ENCODE measurements around the gene CHRNA7.

CHRNA7 gene

GRCh38 chr15:32119286-32119685, 89.0 kb downstream of the CHRNA7 start:
- no peak overlapping the region for H2AFZ ChIP-seq (ENCODE audit: low read depth, low read length)
- ATAC-seq (ENCODE audit: insufficient read depth, low read depth) = no peak

GRCh38 chr15:32119694-32120330, 89.5 kb downstream of the CHRNA7 start:
- TF ChIP-seq CTCF (IDR thresholded peaks at IDR 0.05; ENCODE audit: borderline replicate concordance, extremely low read depth, low read length, poor library complexity, severe bottlenecking) (no peak), EZH2 (IDR thresholded peaks at IDR 0.05; ENCODE audit: borderline replicate concordance, low read depth, low read length, severe bottlenecking) (no peak)
- no peak overlapping the region for H3K4me3 ChIP-seq (ENCODE audit: low read depth in 1 of 2, low read length in 2 of 2)
- H3K36me3 ChIP-seq (ENCODE audit: insufficient read depth, low read length) = no peaks in the 10 kb centered on the region
- H3K4me1 ChIP-seq (ENCODE audit: insufficient read depth, low read length) = no peaks in the 10 kb centered on the region
- no peak overlapping the region for H3K27ac ChIP-seq (ENCODE audit: low read length)
- no peak overlapping the region for H3K4me2 ChIP-seq (ENCODE audit: insufficient read depth, low read length)
- H3K9me3 ChIP-seq (ENCODE audit: insufficient read depth, low read length, severe bottlenecking) = no peaks in the 10 kb centered on the region
- DNase-seq = no peak
- no peak for ATAC-seq (ENCODE audit: insufficient read depth, low read depth)
- H3K79me2 ChIP-seq (ENCODE audit: insufficient read depth, low read length) = no peaks in the 10 kb centered on the region
- H3K9ac ChIP-seq (ENCODE audit: low read depth, low read length) = no peak overlapping the region
- no peaks in the 10 kb centered on the region; the same call in 1 of the 2 replicates for H4K20me1 ChIP-seq (ENCODE audit: insufficient read depth, low read length)
- H2AFZ ChIP-seq (ENCODE audit: low read depth, low read length) = no peak overlapping the region
- H3K27me3 ChIP-seq (ENCODE audit: insufficient read depth, low read length, poor library complexity) = peaks cover 6% of the 10 kb centered on the region

More at GRCh38 chr15:32119286-32119685, 89.0 kb downstream of the CHRNA7 start:
- Histone ChIP-seq H3K36me3 (ENCODE audit: insufficient read depth, low read length) (no peaks in the 10 kb centered on the region), H3K79me2 (ENCODE audit: insufficient read depth, low read length) (no peaks in the 10 kb centered on the region), H3K27me3 (ENCODE audit: insufficient read depth, low read length, poor library complexity) (peaks cover 6% of the 10 kb centered on the region), H3K4me3 (ENCODE audit: low read depth in 1 of 2, low read length in 2 of 2) (no peak overlapping the region), H3K27ac (ENCODE audit: low read length) (no peak overlapping the region), H3K4me1 (ENCODE audit: insufficient read depth, low read length) (no peaks in the 10 kb centered on the region), H3K4me2 (ENCODE audit: insufficient read depth, low read length) (no peak overlapping the region), H4K20me1 (ENCODE audit: insufficient read depth, low read length) (no peaks in the 10 kb centered on the region; the same call in 1 of the 2 replicates), H3K9ac (ENCODE audit: low read depth, low read length) (no peak overlapping the region), H3K9me3 (ENCODE audit: insufficient read depth, low read length, severe bottlenecking) (no peaks in the 10 kb centered on the region)
- no peak for TF ChIP-seq EZH2 (IDR thresholded peaks at IDR 0.05; ENCODE audit: borderline replicate concordance, low read depth, low read length, severe bottlenecking)
- no peak for TF ChIP-seq CTCF (IDR thresholded peaks at IDR 0.05; ENCODE audit: borderline replicate concordance, extremely low read depth, low read length, poor library complexity, severe bottlenecking)
- no peak for DNase-seq

GRCh38 chr15:32120577-32121383, 90.5 kb downstream of the CHRNA7 start:
- Histone ChIP-seq H3K79me2 (ENCODE audit: insufficient read depth, low read length) (no peaks in the 10 kb centered on the region), H3K4me2 (ENCODE audit: insufficient read depth, low read length) (no peak overlapping the region), H3K4me1 (ENCODE audit: insufficient read depth, low read length) (no peaks in the 10 kb centered on the region), H3K9me3 (ENCODE audit: insufficient read depth, low read length, severe bottlenecking) (no peaks in the 10 kb centered on the region), H3K36me3 (ENCODE audit: insufficient read depth, low read length) (no peaks in the 10 kb centered on the region), H3K4me3 (ENCODE audit: low read depth in 1 of 2, low read length in 2 of 2) (no peak overlapping the region), H3K9ac (ENCODE audit: low read depth, low read length) (no peak overlapping the region), H3K27me3 (ENCODE audit: insufficient read depth, low read length, poor library complexity) (peaks cover 9% of the 10 kb centered on the region), H2AFZ (ENCODE audit: low read depth, low read length) (no peak overlapping the region), H4K20me1 (ENCODE audit: insufficient read depth, low read length) (no peaks in the 10 kb centered on the region), H3K27ac (ENCODE audit: low read length) (no peak overlapping the region)
- TF ChIP-seq EZH2 (IDR thresholded peaks at IDR 0.05; ENCODE audit: borderline replicate concordance, low read depth, low read length, severe bottlenecking) (no peak), CTCF (IDR thresholded peaks at IDR 0.05; ENCODE audit: borderline replicate concordance, extremely low read depth, low read length, poor library complexity, severe bottlenecking) (no peak)
- DNase-seq (no peak), ATAC-seq (ENCODE audit: insufficient read depth, low read depth) (no peak)
